HG02571 (cell line): ENCODE measurements around the gene ZNF574.
"Not testable (repeated sequence)": the region's sequence is repeated elsewhere in the genome, so short reads cannot be mapped to it uniquely, and the experiment has no call there.

Source experiments
- ATAC-seq: cut with Tn5 transposase; IDR thresholded peaks from one replicate; pipeline ENCODE4 v1.9.1; 2021; ENCODE audit warnings: mild to moderate bottlenecking, moderate library complexity; ENCODE audit not compliant: unreplicated experiment

Gene ZNF574, protein sequence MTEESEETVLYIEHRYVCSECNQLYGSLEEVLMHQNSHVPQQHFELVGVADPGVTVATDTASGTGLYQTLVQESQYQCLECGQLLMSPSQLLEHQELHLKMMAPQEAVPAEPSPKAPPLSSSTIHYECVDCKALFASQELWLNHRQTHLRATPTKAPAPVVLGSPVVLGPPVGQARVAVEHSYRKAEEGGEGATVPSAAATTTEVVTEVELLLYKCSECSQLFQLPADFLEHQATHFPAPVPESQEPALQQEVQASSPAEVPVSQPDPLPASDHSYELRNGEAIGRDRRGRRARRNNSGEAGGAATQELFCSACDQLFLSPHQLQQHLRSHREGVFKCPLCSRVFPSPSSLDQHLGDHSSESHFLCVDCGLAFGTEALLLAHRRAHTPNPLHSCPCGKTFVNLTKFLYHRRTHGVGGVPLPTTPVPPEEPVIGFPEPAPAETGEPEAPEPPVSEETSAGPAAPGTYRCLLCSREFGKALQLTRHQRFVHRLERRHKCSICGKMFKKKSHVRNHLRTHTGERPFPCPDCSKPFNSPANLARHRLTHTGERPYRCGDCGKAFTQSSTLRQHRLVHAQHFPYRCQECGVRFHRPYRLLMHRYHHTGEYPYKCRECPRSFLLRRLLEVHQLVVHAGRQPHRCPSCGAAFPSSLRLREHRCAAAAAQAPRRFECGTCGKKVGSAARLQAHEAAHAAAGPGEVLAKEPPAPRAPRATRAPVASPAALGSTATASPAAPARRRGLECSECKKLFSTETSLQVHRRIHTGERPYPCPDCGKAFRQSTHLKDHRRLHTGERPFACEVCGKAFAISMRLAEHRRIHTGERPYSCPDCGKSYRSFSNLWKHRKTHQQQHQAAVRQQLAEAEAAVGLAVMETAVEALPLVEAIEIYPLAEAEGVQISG

GRCh38 chr19:42075616-42076379 lies at the start of gene ZNF574:
ZNF574 (plus strand) TSS chr19:42076166; CDS start chr19:42078607, 2,441 bp downstream.
- ATAC-seq = peak; percentile 88

- no peak for ATAC-seq
Measured at GRCh38 chr19:42028304-42029216, 47.4 kb upstream of the ZNF574 start.

GRCh38 chr19:42030645-42031440 lies 45.1 kb upstream of the ZNF574 start:
- no peak for ATAC-seq

- ATAC-seq = no peak
Measured at GRCh38 chr19:42032431-42032830, 43.5 kb upstream of the ZNF574 start.

DNA sequence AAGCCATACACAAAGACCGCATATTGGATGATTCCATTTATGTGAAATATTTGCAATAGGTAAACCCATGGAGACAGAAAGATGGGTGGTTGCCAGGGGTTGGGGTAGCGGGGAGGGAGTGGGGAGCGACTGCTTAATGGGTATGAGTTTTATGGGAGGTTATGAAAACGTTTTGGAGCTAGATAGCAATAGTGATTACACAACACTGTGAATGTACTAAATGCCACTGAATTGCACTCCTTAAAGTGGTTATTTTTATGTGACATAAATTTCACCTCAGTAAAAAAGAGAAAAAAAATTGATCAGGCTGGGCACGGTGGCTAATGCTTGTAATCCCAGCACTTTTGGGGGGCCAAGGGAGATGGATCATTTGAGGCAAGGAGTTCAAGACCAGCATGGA lies 42.6 kb upstream of the ZNF574 start:
- no peak for ATAC-seq

GRCh38 chr19:42034640-42035391 lies 41.1 kb upstream of the ZNF574 start:
- ATAC-seq = not testable (repeated sequence)

GRCh38 chr19:42037649-42038048 lies 38.3 kb upstream of the ZNF574 start:
- ATAC-seq = no peak

DNA sequence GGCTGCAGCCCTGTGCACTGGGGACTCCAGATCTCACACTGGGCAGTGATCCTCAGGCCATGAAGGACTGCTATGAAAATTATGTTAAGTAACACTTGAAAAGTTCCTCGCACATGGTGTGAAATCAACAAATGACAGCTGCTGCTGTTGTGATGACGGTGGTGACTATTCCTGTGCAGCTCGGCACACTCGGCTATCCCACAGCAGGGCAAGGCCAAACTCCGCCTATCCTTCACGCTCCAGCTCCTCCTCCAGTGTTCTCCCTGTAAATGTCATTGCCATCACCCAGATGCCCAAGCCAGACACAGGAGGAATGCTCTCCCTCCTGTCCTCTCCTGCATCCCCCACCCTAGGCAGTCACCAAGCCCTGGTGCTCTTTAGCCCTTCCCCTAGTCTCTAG lies 37.3 kb upstream of the ZNF574 start:
- no peak for ATAC-seq

- no peak for ATAC-seq
Measured at GRCh38 chr19:42040031-42040430, 35.9 kb upstream of the ZNF574 start.

DNA sequence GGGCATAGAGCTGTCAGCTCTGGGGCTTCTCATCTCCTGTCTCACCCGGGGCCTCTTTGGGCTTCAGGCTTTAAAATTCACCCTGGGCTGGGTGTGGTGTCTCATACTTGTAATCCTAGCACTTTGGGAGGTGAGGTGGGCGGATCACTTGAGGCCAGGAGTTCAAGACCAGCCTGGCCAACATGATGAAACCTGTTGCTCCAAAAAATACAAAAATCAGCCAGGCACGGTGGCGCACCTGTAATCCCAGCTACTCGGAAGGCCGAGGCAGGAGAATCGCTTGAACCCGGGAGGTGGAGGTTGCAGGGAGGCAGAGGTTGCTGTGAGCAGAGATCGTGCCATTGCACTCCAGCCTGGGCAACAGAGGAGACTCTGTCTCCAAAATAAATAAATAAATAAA lies 35.5 kb upstream of the ZNF574 start:
- ATAC-seq = not testable (repeated sequence)

- no peak for ATAC-seq
Measured at GRCh38 chr19:42042455-42043170, 33.4 kb upstream of the ZNF574 start.

DNA sequence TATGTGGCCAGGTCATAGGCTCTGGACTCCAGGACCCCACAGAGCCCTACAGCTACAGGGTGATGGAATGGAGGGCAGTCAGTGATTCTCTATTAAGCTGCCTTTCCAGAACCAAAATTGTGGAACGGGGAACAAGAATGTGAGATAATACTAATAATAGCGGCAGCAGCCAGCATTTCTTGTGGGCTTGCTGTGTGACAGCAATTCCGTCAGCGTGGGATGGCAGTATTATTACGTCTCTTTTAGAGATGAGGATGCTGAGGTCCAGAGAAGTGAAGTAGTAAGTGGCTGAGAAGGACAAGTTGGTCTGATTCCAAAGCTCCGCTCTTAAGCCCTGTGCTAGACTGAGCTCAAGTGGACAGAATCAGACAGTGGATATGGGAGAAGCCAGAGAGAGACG lies 30.4 kb upstream of the ZNF574 start:
- ATAC-seq = no peak

GRCh38 chr19:42048992-42049391 lies 27.0 kb upstream of the ZNF574 start:
- ATAC-seq = no peak

GRCh38 chr19:42051166-42052115 lies 24.5 kb upstream of the ZNF574 start:
- no peak for ATAC-seq

- no peak for ATAC-seq
Measured at GRCh38 chr19:42052241-42052863, 23.6 kb upstream of the ZNF574 start.
